HAP-1 (cell line): ENCODE results near the gene SELENOO.

Experiments
- DNase-seq, 2 experiments: peaks; one replicate each; pipeline ENCODE4 v3.0.0-alpha.2; 2016 to 2020; ENCODE audit warnings: low spot score in 2 of 2
- H3K27me3 ChIP-seq: fragments of 250-450 bp; sonication (Bioruptor Pico); 2 replicates; pipeline ENCODE4 v1.5.1; 2020; ENCODE audit warnings: low read depth, mild to moderate bottlenecking, moderate library complexity
- H3K36me3 ChIP-seq: fragments of 250-450 bp; sonication (Bioruptor Pico); replicated peaks from 2 replicates; pipeline ENCODE4 v1.5.1; 2020; ENCODE audit warnings: mild to moderate bottlenecking
- H3K4me1 ChIP-seq: fragments of 250-450 bp; sonication (Bioruptor Pico); 2 replicates; pipeline ENCODE4 v1.5.1; 2020; ENCODE audit warnings: mild to moderate bottlenecking
- H3K4me3 ChIP-seq: fragments of 250-450 bp; sonication (Bioruptor Pico); 2 replicates; pipeline ENCODE4 v1.5.1; 2020; ENCODE audit warnings: mild to moderate bottlenecking, moderate library complexity
- H3K9me3 ChIP-seq: fragments of 250-450 bp; sonication (Bioruptor Pico); 2 replicates; pipeline ENCODE4 v1.5.1; 2020; ENCODE audit warnings: mild to moderate bottlenecking, moderate library complexity
- in situ Hi-C: fragments of 300-500 bp; cut with MboI; formaldehyde crosslinking; loops from 3 replicates; pipeline ENCODE4 v1.14.3; 2020; ENCODE audit warnings: low sequenced_read_pairs, inconsistent platforms, mixed read lengths

Gene SELENOO

GRCh38 chr22:50200461-50201190 is at the start of gene SELENOO:
Gene SELENOO (plus strand): TSS chr22:50201011. CDS start chr22:50201037, 26 bp downstream.
- H3K4me1 ChIP-seq = 0 out of 2 replicates have a peak, but pooled peaks cover 5% of the 10 kb centered on the region
- H3K9me3 ChIP-seq = no peaks in the 10 kb centered on the region
- H3K4me3 ChIP-seq = peak within 1 kb of the TSS; percentile 50
- peak; percentile 76 to 93 for DNase-seq
- in situ Hi-C loops = no loop called here
- no peaks in the 10 kb centered on the region for H3K27me3 ChIP-seq
- peaks cover 42% of the 10 kb centered on the region for H3K36me3 ChIP-seq

- H3K27me3 ChIP-seq = no peaks in the 10 kb centered on the region
Measured at GRCh38 chr22:50151571-50152537, 49.0 kb upstream of the SELENOO start.

GRCh38 chr22:50153056-50153755 is 47.6 kb upstream of the SELENOO start:
- H3K4me1 ChIP-seq = no peaks in the 10 kb centered on the region
- in situ Hi-C loops = no loop called here

More at GRCh38 chr22:50151571-50152537, 49.0 kb upstream of the SELENOO start:
- no peaks in the 10 kb centered on the region for H3K4me1 ChIP-seq
- DNase-seq = no peak
- no peaks in the 10 kb centered on the region for H3K9me3 ChIP-seq
- in situ Hi-C loops = no loop called here
- no peak overlapping the region for H3K4me3 ChIP-seq
- no peaks in the 10 kb centered on the region for H3K36me3 ChIP-seq

GRCh38 chr22:50153756-50154140 is 47.1 kb upstream of the SELENOO start:
- in situ Hi-C loops = no loop called here
- no peak for DNase-seq
- Histone ChIP-seq H3K27me3 (no peaks in the 10 kb centered on the region; the same call in 1 of the 2 replicates), H3K4me1 (no peaks in the 10 kb centered on the region), H3K4me3 (no peak overlapping the region), H3K36me3 (no peaks in the 10 kb centered on the region), H3K9me3 (no peaks in the 10 kb centered on the region)

More at GRCh38 chr22:50153056-50153755, 47.6 kb upstream of the SELENOO start:
- no peak for DNase-seq
- no peaks in the 10 kb centered on the region for H3K36me3 ChIP-seq
- H3K27me3 ChIP-seq = no peaks in the 10 kb centered on the region; the same call in 1 of the 2 replicates
- no peaks in the 10 kb centered on the region for H3K9me3 ChIP-seq
- H3K4me3 ChIP-seq = no peak overlapping the region

GRCh38 chr22:50157709-50158375 is 43.0 kb upstream of the SELENOO start:
- H3K4me3 ChIP-seq = no peak overlapping the region
- H3K27me3 ChIP-seq = no peaks in the 10 kb centered on the region; the same call in 1 of the 2 replicates
- no peaks in the 10 kb centered on the region for H3K9me3 ChIP-seq
- in situ Hi-C loops = no loop called here
- DNase-seq = no peak
- no peaks in the 10 kb centered on the region for H3K4me1 ChIP-seq
- H3K36me3 ChIP-seq = no peaks in the 10 kb centered on the region

- Histone ChIP-seq H3K4me3 (no peak overlapping the region), H3K4me1 (no peaks in the 10 kb centered on the region), H3K27me3 (no peaks in the 10 kb centered on the region; the same call in 1 of the 2 replicates), H3K9me3 (no peaks in the 10 kb centered on the region), H3K36me3 (no peaks in the 10 kb centered on the region)
- in situ Hi-C loops = no loop called here
- no peak for DNase-seq
Measured at GRCh38 chr22:50160947-50161346, 39.9 kb upstream of the SELENOO start.

GRCh38 chr22:50161508-50162390 is 39.1 kb upstream of the SELENOO start:
- no peaks in the 10 kb centered on the region for H3K36me3 ChIP-seq
- in situ Hi-C loops = no loop called here

GRCh38 chr22:50162391-50162956 is 38.3 kb upstream of the SELENOO start:
- Histone ChIP-seq H3K9me3 (no peaks in the 10 kb centered on the region; the same call in 1 of the 2 replicates), H3K4me3 (no peak overlapping the region), H3K27me3 (no peaks in the 10 kb centered on the region; the same call in 1 of the 2 replicates), H3K36me3 (no peaks in the 10 kb centered on the region), H3K4me1 (no peaks in the 10 kb centered on the region)
- peak in 1 of 2 experiments; percentile 5 for DNase-seq
- in situ Hi-C loops = no loop called here

More at GRCh38 chr22:50161508-50162390, 39.1 kb upstream of the SELENOO start:
- no peaks in the 10 kb centered on the region for H3K4me1 ChIP-seq
- H3K4me3 ChIP-seq = no peak overlapping the region
- DNase-seq = peak in 1 of 2 experiments; percentile 5
- no peaks in the 10 kb centered on the region; the same call in 1 of the 2 replicates for H3K27me3 ChIP-seq
- H3K9me3 ChIP-seq = no peaks in the 10 kb centered on the region; the same call in 1 of the 2 replicates

GRCh38 chr22:50165436-50166123 is 35.2 kb upstream of the SELENOO start:
- no peak for DNase-seq
- Histone ChIP-seq H3K4me3 (no peak overlapping the region), H3K9me3 (no peaks in the 10 kb centered on the region; the same call in 1 of the 2 replicates), H3K36me3 (no peaks in the 10 kb centered on the region), H3K27me3 (no peaks in the 10 kb centered on the region), H3K4me1 (no peaks in the 10 kb centered on the region)
- in situ Hi-C loops = no loop called here

GRCh38 chr22:50167689-50168489 is 32.9 kb upstream of the SELENOO start:
- in situ Hi-C loops = no loop called here
- Histone ChIP-seq H3K4me1 (no peaks in the 10 kb centered on the region), H3K27me3 (no peaks in the 10 kb centered on the region)

More at GRCh38 chr22:50167689-50168489, 32.9 kb upstream of the SELENOO start:
- Histone ChIP-seq H3K36me3 (no peaks in the 10 kb centered on the region), H3K9me3 (no peaks in the 10 kb centered on the region; the same call in 1 of the 2 replicates), H3K4me3 (no peak overlapping the region)
- DNase-seq = no peak
